ENCODE measurements around the gene SPINK14. TPM values are rescaled to one million over a fixed set of nuclear protein-coding genes. Genes with fewer than 3 reads are reported as not detected.

Gene SPINK14, protein sequence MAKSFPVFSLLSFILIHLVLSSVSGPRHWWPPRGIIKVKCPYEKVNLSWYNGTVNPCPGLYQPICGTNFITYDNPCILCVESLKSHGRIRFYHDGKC
- not detected in 5 replicates for total RNA-seq (2022; extraction: Qiagen RNA extraction)

DNA sequence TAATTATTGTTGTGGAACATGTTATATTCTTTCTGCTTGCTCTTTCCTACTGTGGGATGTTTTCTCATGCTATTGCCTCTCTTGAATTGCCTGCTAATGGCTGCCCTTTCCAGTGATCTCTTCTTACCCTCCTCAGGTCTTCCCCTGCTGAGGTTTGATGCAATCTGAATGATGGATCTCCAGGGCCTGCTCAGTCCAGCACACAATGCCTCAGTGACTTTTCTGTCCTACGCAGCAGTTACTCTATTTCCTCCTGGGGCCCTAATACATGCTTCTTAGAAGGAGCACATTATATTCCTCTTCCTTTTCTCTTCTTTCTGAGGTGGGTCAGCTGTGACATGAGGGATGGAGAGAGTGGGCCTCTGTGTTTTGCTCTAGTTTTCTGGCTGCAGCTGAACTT is at the start of gene SPINK14:
TSS of gene SPINK14 (plus strand) at position 301 of the 400 bp plus-strand sequence. CDS start 1,187 bp downstream, outside the sequence.

DNA sequence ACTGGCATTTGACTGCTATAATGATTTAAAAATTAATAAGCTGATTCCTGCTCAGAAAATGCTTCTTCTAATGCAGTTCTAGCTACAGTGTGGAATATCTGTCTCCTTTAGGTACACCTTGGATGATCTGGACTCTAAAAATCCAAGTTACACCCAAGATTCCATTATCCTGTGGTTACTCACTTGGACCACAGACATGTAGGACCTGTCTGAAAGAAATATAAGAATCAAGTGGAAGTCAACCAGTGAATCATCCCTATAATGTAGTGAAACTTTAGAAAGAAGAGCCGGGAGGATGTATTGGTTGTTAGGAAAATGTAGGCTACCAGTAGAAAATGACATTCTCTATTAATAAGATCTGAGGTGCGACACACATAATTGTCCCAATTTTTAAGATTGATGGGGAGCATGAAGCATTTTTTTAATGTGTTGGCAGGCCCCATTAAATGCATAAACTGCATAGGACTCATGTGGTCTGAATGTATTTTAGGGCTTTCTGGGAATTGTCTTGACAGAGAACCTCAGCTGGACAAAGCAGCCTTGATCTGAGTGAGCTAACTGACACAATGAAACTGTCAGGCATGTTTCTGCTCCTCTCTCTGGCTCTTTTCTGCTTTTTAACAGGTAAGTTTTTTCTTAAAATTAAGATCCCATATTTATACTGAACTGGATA is 34.3 kb downstream of the SPINK14 start, which contains the start of gene SPINK6:
TSS of gene SPINK6 (plus strand) at position 512 of the 673 bp plus-strand sequence. CDS start at position 567, 55 bp downstream.

Other genes with a start within 250 kb of the SPINK14 start
- gene SPINK5, start 104.6 kb upstream of the SPINK14 start, total RNA-seq (2022; extraction: Qiagen RNA extraction) = not detected in 5 replicates
- 0.37 to 0.73 TPM (median 0.45 TPM) in 5 replicates for gene SPINK6, start 34.5 kb downstream of the SPINK14 start, total RNA-seq (2022; extraction: Qiagen RNA extraction)
- not detected in 5 replicates for gene MARCOL, start 70.0 kb downstream of the SPINK14 start, total RNA-seq (2022; extraction: Qiagen RNA extraction)
- 0.18 to 0.30 TPM in 2 of 5 replicates, not detected in the others for gene SPINK13, start 100.2 kb downstream of the SPINK14 start, total RNA-seq (2022; extraction: Qiagen RNA extraction)
- not detected in 5 replicates for gene SPINK7, start 143.9 kb downstream of the SPINK14 start, total RNA-seq (2022; extraction: Qiagen RNA extraction)
- not detected in 5 replicates for gene SPINK9, start 167.0 kb downstream of the SPINK14 start, total RNA-seq (2022; extraction: Qiagen RNA extraction)
- 13.7 to 26.6 TPM (median 18.5 TPM) in 5 replicates for gene FBXO38, start 215.4 kb downstream of the SPINK14 start, total RNA-seq (2022; extraction: Qiagen RNA extraction)